ENCODE data around the gene MYO1G. TPM values are rescaled to one million over a fixed set of nuclear protein-coding genes. Genes with fewer than 3 reads are reported as not detected.
A peak's percentile ranks its signal among the peaks of the same experiment; 100 is the strongest.

MYO1G gene
- total and polyA plus RNA-seq, 9 of the 15 experiments (the other 6 are each of a cell fraction or from before 2014, with no cell fraction given), result 0.03 to 0.62 (median 0.13) TPM; not detected in 1

GRCh38 chr7:44955733-44956132, 23.1 kb downstream of the MYO1G start (continued):
- TF ChIP-seq CTCF (IDR thresholded peaks at IDR 0.05 in 2 of 3, conservative IDR thresholded peaks at IDR 0.05 in 1 of 3; ENCODE audit: insufficient read depth in 2 of 3, low read depth in 1 of 3, low read length in 3 of 3) (peak in 2 of 3 experiments; percentile 21 to 32; a peak in 1 of 6 replicates), XRCC4 (IDR thresholded peaks at IDR 0.05; ENCODE audit: extremely low read depth, insufficient read depth, insufficient read length) (no peak), MEF2A (IDR thresholded peaks at IDR 0.05; ENCODE audit: control insufficient read depth, low read depth, low read length) (peak; percentile 42; the same call in 1 of the 2 replicates), CBFA2T2 (conservative IDR thresholded peaks at IDR 0.05) (0 out of 2 replicates have a peak, but pooled peaks have one; percentile 7), RB1 (IDR thresholded peaks at IDR 0.05; ENCODE audit: low read depth) (no peak), NCOR1 (IDR thresholded peaks at IDR 0.05) (peak; percentile 62), GABPA (tag; conservative IDR thresholded peaks at IDR 0.05; ENCODE audit: low read depth) (peak; percentile 47), EWSR1 (IDR thresholded peaks at IDR 0.05; ENCODE audit: borderline replicate concordance, low read depth, partially characterized antibody) (no peak), XRCC3 (IDR thresholded peaks at IDR 0.05) (no peak), ZNF511 (CRISPR knock-in tag; IDR thresholded peaks at IDR 0.05) (no peak), POLR2AphosphoS5 (IDR thresholded peaks at IDR 0.05; ENCODE audit: control insufficient read depth, insufficient read depth, low read depth, low read length) (no peak), DMBX1 (CRISPR knock-in tag; IDR thresholded peaks at IDR 0.05; ENCODE audit: borderline replicate concordance) (peak; percentile 37; the same call in 1 of the 2 replicates), LCOR (CRISPR knock-in tag; IDR thresholded peaks at IDR 0.05) (no peak), XRCC5 (IDR thresholded peaks at IDR 0.05; ENCODE audit: low read depth, low read length) (no peak), RFX1 (IDR thresholded peaks at IDR 0.05) (no peak), KDM1A (IDR thresholded peaks at IDR 0.05) (peak in 1 of 2 experiments; percentile 6; a peak in 1 of 4 replicates), MAZ (CRISPR knock-in tag; conservative IDR thresholded peaks at IDR 0.05 in 1 of 2, IDR thresholded peaks at IDR 0.05 in 1 of 2) (no peak), HDAC3 (IDR thresholded peaks at IDR 0.05; ENCODE audit: borderline replicate concordance, partially characterized antibody) (peak; percentile 28), CBFA2T3 (IDR thresholded peaks at IDR 0.05) (peak; percentile 69), BRD9 (IDR thresholded peaks at IDR 0.05; ENCODE audit: low read depth, partially characterized antibody) (no peak)
- TF ChIP-seq, protein P1, sequence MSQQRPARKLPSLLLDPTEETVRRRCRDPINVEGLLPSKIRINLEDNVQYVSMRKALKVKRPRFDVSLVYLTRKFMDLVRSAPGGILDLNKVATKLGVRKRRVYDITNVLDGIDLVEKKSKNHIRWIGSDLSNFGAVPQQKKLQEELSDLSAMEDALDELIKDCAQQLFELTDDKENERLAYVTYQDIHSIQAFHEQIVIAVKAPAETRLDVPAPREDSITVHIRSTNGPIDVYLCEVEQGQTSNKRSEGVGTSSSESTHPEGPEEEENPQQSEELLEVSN (IDR thresholded peaks at IDR 0.05; ENCODE audit: borderline replicate concordance in 1 of 2, extremely low read depth in 1 of 2, insufficient read depth in 1 of 2, insufficient read length in 1 of 2, low read depth in 1 of 2, low read length in 1 of 2, poor library complexity in 1 of 2, severe bottlenecking in 1 of 2), result peak in 1 of 2 experiments; percentile 32
- TF ChIP-seq, protein P2, sequence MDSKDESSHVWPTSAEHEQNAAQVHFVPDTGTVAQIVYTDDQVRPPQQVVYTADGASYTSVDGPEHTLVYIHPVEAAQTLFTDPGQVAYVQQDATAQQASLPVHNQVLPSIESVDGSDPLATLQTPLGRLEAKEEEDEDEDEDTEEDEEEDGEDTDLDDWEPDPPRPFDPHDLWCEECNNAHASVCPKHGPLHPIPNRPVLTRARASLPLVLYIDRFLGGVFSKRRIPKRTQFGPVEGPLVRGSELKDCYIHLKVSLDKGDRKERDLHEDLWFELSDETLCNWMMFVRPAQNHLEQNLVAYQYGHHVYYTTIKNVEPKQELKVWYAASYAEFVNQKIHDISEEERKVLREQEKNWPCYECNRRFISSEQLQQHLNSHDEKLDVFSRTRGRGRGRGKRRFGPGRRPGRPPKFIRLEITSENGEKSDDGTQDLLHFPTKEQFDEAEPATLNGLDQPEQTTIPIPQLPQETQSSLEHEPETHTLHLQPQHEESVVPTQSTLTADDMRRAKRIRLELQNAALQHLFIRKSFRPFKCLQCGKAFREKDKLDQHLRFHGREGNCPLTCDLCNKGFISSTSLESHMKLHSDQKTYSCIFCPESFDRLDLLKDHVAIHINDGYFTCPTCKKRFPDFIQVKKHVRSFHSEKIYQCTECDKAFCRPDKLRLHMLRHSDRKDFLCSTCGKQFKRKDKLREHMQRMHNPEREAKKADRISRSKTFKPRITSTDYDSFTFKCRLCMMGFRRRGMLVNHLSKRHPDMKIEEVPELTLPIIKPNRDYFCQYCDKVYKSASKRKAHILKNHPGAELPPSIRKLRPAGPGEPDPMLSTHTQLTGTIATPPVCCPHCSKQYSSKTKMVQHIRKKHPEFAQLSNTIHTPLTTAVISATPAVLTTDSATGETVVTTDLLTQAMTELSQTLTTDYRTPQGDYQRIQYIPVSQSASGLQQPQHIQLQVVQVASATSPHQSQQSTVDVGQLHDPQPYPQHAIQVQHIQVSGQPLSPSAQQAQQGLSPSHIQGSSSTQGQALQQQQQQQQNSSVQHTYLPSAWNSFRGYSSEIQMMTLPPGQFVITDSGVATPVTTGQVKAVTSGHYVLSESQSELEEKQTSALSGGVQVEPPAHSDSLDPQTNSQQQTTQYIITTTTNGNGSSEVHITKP (IDR thresholded peaks at IDR 0.05; ENCODE audit: partially characterized antibody), result peak; percentile 63
